ENCODE results near the gene SLC36A3.

DNA sequence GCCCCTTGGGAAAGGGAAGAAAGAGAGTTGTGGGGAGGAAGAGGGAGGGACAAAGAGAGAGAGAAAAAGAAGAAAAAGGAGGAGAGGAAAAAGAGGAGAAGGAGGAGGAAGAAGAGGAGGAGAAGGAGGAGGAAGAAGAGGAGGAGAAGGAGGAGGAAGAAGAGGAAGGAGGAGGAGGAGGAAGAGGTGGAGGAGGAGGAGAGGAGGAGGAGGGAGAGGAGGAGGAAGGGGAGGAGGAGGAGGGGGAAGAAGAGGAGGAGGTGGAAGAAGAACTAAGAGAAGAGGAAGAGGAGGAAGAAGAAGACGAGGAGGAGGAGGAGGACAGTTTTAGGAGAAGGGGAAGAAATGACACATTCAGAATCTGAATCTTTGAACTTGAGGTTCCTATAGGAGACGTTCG, 36.4 kb upstream of the SLC36A3 start:
- TF ChIP-seq, protein P1, sequence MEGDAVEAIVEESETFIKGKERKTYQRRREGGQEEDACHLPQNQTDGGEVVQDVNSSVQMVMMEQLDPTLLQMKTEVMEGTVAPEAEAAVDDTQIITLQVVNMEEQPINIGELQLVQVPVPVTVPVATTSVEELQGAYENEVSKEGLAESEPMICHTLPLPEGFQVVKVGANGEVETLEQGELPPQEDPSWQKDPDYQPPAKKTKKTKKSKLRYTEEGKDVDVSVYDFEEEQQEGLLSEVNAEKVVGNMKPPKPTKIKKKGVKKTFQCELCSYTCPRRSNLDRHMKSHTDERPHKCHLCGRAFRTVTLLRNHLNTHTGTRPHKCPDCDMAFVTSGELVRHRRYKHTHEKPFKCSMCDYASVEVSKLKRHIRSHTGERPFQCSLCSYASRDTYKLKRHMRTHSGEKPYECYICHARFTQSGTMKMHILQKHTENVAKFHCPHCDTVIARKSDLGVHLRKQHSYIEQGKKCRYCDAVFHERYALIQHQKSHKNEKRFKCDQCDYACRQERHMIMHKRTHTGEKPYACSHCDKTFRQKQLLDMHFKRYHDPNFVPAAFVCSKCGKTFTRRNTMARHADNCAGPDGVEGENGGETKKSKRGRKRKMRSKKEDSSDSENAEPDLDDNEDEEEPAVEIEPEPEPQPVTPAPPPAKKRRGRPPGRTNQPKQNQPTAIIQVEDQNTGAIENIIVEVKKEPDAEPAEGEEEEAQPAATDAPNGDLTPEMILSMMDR (IDR thresholded peaks at IDR 0.05), result no peak
- TF ChIP-seq EZH2 (IDR thresholded peaks at IDR 0.05; ENCODE audit: borderline replicate concordance, insufficient read depth, low read depth, low read length, poor library complexity, severe bottlenecking), result no peak
